Measurements from ENCODE around the gene RASSF10.

RASSF10 gene

DNA sequence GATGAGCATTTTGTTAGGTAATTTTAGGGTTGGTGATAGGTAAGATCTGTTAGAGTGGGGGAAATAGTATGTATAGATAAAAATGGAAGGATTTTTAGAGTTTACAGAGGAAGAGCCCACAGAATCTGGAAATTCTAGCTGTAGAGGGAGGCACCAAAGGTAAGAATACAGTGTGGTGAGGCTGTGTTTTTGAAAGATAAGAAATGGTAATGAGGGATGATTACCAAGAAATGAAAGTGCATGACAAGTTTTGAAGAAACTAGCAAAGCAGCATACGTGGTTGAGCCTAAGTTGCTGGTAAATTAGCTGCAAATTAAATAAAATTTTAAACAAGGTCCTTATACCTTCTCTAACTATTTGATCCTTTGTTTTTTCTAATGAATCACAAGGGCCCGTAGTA, 14.6 kb upstream of the RASSF10 start:
- no peak for DNase-seq (ENCODE audit: low spot score)

DNA sequence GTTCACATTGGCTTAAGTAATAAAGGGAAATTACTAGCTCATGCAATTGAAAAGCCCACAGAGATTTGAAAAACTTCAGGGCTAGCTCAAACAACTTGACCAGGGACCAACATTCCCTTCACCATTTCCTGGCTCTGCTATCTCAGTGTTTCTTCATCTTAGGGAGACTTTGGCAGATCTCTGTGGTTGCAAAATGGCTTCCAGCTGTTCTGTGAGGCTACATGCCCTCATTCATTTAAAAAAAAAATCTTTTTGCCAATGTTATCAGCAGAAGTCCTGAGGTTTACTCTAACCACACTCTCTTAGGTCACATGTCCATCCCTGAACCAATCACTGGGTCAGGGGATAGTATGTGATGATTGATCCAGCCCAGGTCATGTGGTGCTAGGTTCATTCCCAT, 13.9 kb upstream of the RASSF10 start:
- no peak for DNase-seq (ENCODE audit: low spot score)

DNA sequence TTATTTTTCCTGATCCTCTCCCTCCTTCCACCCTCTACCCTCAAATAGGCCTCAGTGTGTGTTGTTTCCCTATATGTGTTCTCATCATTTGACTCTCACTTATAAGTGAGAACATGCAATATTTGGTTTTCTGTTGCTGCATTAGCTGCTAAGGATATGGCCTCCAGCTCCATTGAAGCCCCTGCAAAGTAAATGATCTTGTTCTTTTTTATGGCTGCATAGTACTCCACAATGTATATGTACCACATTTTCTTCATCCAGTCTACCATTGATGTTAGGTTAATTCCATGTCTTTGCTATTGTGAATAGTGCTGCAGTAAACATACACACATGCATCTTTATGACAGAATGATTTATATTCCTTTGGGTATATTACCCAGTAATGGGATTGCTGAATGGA, 13.3 kb upstream of the RASSF10 start:
- DNase-seq (ENCODE audit: low spot score): no peak

DNA sequence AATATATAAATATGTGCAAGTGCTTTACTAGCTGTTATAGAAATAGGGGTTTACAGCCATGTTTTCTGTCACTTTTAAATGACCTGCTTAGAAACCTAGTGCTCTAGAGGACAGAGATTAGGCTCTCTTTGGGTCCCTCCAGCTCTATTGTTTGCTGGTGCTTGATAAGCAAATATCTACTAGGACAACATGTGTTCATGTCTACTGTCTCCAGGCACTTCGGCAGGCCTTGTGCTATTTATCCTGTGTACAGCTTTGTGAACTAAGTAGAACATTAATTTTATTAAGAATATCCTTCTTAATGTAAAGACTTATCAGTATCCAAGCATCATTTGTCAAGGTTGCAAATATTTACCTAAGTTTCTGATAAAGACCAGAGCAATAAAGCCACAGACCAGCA, 11.9 kb upstream of the RASSF10 start:
- no peak for DNase-seq (ENCODE audit: low spot score)

DNA sequence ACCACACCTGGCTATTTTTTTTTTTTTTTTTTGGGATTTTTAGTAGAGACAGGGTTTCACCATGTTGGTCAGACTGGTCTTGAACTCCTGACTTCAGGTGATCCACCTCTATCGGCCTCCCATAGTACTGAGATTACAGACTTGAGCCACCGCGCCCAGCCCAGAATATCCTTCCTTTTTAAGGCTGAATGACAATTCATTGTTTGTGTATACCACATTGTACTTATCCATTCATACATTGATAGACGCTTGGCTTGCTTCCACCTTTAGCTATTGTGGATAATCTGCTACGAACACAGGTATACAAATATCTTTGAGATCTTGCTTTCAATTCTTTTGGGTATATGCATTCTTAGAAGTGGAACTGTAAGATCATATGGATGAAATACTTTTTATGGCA, 10.8 kb upstream of the RASSF10 start:
- no peak for DNase-seq (ENCODE audit: low spot score)

DNA sequence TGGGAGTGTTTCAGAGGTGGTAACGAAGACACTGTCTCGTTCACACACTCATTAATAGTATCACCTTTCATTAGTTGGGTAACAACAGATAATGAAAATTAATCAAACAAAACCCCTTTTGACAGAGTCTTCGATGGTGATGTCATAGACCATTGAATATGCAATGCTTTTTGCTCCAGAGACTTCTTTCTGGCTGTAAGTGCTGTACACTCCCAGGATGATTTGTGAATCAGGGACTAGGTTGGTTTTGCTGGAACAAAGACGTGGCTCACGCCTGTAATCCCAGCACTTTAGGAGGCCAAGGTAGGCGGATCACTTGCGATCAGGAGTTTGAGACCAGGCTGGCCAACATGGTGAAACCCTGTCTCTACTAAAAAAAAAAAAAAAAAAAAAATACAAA, 9.5 kb upstream of the RASSF10 start:
- DNase-seq (ENCODE audit: low spot score): no peak

DNA sequence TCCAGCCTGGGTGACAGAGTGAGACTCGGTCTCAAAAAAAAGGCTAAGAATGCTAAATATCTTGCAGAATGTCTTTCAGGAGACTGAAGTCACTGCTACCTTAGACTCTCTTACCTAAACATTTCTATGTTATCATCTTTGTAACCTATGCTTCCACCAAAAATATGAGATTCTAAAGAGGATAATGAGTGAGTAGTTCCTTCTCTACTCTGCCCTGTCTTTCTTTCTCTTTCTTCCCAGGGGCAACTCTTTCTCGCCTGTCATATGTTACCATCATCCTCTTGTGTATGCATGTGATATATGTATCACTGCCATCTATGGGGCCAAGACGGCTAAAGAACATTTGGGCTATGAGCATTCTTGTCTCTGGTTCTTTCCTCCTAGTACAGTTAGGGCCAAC, 9.0 kb upstream of the RASSF10 start:
- DNase-seq (ENCODE audit: low spot score): no peak

DNA sequence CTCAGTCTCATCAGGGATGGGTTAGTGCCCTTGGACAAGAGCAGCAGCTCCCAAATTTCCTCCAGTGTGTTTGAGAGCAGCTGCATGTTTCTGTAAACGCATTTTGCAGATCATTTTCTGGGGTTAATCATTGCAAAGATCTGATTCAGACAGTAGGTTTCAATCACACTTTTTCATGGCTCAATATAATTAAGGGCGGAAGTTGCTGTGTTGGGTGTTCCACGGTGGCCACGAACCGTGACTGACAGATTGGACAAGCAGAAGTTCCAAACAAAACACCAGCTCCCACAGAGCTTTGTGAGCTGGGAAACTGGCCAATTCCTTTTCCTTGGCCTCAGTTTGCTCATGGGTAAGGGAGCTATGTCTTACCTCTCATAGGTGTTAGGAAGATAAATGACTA, 8.4 kb upstream of the RASSF10 start:
- no peak for DNase-seq (ENCODE audit: low spot score)

DNA sequence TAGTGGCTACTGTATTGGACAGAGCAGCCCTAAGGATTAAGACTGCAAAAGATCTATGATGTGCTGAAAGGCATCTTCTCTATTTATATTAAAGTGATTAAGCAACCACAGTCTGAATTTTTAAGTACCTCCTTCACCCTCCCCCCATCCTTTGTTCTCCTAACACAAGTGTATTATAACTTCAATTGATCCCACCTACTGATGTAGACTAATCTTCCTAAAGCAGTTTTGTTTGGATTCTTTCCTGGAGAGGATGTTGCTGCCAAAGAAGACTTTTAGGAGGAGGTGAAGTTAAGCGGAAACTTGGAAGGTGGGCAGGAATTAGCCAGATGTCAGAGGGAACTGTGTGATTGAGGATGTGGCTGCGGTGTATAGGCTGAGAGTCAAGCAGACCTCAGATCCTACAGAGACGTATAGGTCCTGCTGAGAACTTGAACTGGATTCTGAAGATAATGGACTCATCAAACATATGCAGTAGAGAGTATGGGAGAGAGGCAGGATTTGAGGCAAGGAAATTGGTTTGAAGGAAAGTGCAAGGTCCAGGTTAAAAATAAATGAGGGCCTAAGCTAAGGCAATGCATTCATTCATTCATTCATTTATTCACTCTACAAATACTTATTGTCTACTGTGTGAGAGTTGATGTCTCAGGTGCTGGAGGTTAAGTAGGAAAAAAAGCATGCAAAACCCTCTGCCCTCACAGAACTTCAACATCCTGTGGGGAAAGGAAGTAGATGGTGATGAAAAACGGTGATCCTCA, 5.2 kb upstream of the RASSF10 start:
- DNase-seq (ENCODE audit: low spot score): no peak

DNA sequence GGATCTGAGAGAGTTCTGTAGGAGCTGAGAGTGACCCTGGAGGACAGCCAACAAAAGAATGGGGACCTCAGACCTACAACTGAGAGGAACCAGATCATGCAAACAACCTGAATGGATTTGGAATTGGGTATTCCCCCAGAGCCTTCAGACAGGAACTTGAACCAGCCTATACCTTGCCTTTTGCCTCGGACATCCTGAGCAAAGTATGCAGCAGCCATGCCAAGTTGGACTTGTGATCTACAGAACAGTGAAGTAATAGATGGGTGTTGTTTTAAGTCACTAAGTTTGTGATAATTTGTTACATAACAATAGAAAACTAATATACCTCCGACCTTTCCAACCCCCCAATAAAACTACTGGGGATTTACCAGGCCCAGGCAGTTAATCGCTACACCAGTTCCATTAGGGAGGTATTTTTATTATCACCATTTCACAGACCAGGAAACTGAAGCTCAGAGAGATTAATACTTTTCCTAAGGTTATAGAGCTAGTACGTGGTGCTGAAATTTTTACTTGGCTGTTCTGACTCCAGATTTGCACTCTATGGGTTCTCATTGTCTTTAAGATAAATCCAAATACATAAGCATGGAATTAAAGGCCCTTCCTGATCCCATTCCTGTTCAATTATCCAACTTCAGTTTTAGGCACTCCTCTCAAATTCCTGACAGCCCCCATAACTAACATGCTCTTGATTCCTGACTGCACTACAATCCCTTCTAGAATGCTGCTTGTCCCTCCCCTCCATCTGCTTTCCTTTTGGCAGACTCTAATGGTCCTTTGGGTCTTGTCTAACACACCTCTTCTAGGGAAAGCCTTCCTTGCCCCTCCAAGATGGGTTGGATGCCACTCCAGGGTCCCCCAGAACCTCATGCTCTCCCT, 1.7 kb upstream of the RASSF10 start:
- DNase-seq (ENCODE audit: low spot score): no peak

DNA sequence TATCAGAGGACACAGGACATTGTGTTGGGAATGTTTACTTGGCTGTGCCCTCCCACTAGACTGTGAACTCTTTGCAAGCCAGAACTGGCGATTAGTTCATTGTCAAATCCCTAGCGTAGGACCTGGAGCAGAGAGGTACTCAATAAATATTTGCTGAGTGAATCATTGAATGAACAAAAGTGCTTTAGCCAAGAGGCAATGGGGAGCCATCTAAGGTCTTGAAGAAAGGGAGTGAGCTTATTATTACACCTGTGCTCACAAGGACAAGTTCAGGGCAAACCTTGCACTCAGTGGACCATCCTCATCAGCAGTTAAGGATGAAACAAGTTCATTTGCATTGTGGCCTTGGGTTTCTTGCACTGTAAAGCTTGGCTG, 1.1 kb upstream of the RASSF10 start:
- DNase-seq (ENCODE audit: low spot score): no peak

DNA sequence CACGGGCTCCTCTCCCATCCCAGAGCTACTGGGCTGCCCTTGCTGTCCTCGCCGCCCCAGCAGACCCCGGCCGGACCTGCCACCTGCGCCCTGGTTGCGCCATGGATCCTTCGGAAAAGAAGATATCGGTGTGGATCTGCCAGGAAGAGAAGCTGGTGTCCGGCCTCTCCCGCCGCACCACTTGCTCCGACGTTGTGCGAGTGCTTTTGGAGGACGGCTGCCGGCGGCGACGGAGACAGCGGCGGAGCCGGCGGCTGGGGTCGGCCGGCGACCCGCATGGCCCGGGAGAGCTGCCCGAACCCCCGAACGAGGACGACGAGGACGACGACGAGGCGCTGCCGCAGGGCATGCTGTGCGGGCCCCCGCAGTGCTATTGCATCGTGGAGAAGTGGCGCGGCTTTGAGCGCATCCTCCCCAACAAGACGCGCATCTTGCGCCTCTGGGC, 382 bp downstream of the RASSF10 start:
- DNase-seq (ENCODE audit: low spot score): no peak

DNA sequence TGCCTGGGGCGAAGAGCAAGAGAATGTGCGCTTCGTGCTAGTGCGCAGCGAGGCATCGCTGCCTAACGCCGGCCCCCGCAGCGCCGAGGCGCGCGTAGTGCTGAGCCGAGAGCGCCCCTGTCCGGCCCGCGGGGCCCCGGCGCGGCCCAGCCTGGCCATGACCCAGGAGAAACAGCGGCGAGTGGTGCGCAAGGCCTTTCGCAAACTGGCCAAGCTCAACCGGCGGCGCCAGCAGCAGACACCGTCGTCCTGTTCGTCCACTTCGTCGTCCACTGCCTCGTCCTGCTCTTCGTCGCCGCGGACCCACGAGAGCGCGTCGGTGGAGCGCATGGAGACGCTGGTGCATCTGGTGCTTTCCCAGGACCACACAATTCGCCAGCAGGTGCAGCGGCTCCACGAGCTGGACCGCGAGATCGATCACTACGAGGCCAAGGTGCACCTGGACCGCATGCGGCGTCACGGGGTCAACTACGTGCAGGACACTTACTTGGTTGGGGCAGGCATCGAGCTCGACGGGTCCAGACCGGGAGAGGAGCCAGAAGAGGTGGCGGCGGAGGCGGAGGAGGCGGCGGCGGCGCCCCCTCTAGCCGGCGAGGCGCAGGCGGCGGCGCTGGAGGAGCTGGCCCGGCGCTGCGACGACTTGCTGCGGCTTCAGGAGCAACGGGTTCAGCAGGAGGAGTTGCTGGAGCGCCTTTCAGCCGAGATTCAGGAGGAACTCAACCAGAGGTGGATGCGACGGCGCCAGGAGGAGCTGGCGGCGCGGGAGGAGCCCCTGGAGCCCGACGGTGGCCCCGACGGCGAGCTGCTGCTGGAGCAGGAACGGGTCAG, 1.0 kb downstream of the RASSF10 start:
- no peak for DNase-seq (ENCODE audit: low spot score)

DNA sequence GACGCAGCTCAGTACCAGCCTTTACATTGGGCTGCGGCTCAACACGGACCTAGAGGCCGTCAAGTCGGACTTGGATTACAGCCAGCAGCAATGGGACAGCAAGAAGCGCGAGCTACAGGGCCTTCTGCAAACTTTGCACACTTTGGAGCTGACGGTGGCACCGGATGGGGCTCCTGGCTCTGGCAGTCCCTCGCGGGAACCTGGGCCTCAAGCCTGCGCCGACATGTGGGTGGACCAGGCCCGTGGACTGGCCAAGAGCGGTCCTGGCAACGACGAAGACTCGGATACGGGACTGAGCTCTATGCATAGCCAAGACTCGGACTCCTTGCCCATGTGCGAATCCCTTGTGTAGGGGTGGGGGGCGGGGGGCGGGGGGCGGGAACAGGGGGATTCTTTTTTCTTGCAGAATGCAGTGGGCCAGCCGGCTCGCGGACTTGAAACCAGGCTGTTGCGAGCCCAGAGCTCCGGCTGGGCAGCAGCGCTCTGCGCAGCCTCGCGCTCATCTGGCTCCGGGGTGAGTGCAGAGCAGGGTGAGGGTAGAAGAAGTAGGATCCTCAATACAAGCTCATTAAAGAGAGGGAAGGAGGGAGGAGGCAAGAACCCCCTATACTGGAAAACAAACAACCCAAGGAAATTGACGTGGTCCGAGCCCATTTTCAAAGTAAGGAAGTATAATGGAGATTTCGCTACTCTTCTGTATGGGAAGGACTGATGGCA, 1.8 kb downstream of the RASSF10 start:
- DNase-seq (ENCODE audit: low spot score): no peak

DNA sequence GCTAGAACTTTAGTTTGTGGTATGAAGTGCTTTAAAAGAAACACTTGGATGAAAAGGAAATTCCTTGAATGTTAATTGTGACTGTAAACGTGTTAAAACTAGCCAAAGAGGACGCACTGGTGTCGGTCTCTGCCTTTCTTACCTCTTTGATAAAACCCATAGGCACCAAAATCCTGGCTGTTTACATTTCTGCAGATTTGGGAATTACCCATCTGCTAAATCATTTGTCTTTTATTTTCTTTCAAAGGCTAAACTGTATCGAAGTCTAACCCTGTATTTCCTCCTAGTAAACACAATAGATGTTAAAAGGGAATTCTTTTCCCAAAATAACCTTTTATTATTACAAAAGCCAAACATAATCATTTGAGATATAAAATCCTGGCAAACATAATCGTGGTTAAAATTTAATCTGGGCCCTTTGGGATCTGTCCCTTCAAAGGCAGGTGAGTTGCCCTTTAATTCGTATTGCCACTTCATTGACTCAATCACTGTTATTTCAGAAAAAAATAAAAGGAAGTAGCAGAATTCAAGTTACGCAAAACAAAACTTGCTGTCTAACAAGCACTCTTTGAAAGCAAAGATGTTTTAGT, 2.4 kb downstream of the RASSF10 start:
- DNase-seq (ENCODE audit: low spot score): no peak

DNA sequence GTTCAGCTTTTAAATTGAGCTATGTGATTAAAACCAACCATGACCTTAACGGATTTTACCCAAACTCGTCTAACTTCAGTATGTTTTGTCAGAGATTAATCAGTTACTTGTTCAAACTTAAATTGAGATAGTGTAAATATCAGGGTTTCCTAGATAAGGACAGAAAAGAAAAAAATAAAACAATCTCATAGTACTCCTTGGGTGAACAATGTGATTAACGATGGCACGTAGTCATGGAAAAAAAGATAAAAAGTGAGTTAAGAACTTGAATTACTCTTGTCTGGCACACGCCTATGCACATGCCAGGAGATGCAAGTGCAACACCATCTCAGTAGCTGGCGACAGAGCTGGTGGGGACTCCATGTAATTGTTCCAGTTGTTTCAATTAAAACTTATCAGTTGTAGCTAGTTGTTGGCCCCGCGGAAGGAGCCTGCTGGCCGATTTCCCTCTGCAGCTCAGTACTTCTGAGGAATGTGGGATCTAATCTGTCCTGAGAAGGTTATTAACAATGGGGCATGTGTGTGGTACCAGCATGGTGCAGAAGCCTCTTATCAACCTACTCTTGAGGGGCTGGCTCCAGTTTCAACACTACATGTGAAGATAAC, 3.0 kb downstream of the RASSF10 start:
- no peak for DNase-seq (ENCODE audit: low spot score)

DNA sequence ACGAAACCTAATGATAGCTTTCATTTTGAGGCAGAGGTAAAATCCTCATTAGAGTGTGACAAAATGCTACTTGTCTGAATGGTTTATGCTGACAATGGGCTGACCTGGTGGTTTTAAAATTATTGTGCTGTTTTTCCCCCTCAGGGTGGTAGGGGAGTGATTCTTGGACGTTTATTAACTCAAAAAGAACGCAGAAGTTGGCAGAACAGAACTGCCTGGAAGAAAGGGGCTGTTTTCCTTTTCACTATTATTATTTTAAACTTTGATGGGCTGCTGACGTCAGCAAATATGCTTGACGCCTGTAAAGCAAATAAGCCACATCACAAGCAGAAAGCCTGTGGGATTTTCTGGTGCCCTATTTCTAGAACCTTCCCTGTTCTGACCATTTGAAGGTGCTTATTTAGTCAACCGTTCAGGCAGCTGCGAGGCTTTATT, 4.0 kb downstream of the RASSF10 start:
- no peak for DNase-seq (ENCODE audit: low spot score)

DNA sequence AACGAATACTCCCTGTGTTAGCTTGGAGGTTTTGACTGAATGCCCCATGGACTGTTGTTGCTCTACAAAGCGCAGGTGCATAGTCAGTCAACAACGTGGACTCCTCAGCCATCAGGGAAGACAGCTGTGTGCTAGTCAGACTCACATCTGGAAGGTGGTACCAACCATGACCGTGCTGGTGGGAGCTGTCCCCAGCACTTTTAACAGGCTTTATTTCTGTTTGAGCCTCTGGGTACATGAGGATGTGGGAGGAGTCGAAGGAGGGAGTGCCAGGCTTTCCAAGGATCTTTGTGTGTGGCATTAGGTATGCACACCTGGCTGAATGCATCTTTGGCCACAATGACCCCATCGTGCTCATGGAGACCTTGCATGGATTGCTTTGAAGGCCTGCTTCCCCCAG, 6.6 kb downstream of the RASSF10 start:
- no peak for DNase-seq (ENCODE audit: low spot score)

DNA sequence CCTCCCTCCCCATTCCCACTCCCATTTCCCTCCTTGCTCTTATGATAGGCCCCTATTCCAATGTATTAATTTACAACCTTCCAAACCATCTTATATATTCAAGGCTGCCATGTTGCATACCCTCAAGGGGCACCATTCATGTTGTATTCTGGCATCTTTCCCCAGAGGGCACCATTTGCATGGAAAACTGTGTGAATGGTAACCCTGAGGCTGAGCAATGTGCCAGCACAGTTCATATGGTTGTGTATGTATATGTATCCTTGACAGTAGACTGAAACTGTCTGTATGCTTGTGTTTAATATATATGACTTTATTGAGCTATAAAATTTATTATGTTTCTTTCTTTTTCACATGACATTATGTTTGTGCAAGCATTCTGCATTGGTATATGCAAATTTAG, 7.3 kb downstream of the RASSF10 start:
- peak; percentile 11 for DNase-seq (ENCODE audit: low spot score)

DNA sequence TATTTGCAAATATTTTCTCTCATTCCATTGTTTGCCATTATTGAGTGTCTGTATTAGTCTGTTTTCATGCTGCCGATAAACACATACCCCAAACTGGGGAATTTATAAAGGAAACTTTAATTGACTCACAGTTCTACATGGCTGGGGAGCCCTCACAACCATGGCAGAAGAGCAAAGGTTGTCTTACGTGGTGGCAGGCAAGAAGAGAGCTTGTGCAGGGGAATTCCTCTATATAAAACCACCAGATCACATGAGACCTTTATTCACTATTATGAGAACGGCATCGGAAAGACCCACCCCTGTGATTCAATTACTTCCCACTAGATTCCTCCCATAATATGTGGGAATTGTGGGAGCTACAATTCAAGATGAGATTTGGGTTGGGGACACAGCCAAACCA, 10.2 kb downstream of the RASSF10 start:
- DNase-seq (ENCODE audit: low spot score): no peak

DNA sequence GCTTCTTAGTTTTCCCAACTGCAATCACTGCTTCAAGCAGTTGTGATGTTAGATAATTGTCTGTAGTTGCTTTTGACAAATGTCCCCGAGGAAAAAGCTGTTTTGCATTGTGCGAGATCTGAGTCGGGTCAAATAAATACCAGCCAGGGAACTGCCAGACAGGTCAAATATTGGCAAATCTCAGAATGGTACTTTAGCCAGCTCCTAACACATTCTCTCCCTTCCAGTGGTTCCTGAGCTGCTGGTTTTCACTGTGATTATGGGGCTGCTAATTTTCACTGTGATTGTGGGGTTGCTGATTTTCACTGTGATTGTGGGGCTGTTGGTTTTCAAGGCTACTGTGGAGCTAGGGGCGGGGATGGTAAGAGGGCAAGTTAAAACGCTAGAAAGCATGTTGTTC, 14.3 kb downstream of the RASSF10 start:
- no peak for DNase-seq (ENCODE audit: low spot score)
